ENCODE measurements around the gene SPTA1. TPM values are rescaled to one million over a fixed set of nuclear protein-coding genes. Genes with fewer than 3 reads are reported as not detected.

Gene SPTA1
- total and polyA plus RNA-seq, 10 donors, result 0.05 to 32.6 (median 2.0) TPM

- no peaks in the 10 kb centered on the region for H3K4me1 ChIP-seq
- H3K9me3 ChIP-seq, result no peaks in the 10 kb centered on the region
- H3K4me3 ChIP-seq, result no peak overlapping the region
- H3K36me3 ChIP-seq, result no peaks in the 10 kb centered on the region
- intact Hi-C loops (cut with DNase I; ENCODE audit: low total_unique reads), result no loop called here
- WGBS, 5 donors, result 57 to 80% (median 77%) methylated on average over 3 of the region's 3 CpGs
- H3K27me3 ChIP-seq (replicated peaks in 1 of 7), result no peaks in the 10 kb centered on the region
- DNase-seq, result no peak
- no peak overlapping the region for H3K27ac ChIP-seq
- no peak for TF ChIP-seq CTCF (IDR thresholded peaks at IDR 0.05 in 8 of 11, conservative IDR thresholded peaks at IDR 0.05 in 3 of 11)
- no peak for TF ChIP-seq POLR2AphosphoS5 (IDR thresholded peaks at IDR 0.05)
- TF ChIP-seq POLR2A (IDR thresholded peaks at IDR 0.05), result no peak
Measured at GRCh38 chr1:158611916-158612315, 74.6 kb downstream of the SPTA1 start.

GRCh38 chr1:158607296-158607695, 79.2 kb downstream of the SPTA1 start:
- no peak for DNase-seq
- H3K27ac ChIP-seq, result no peak overlapping the region
- no peaks in the 10 kb centered on the region for H3K9me3 ChIP-seq
- H3K27me3 ChIP-seq (replicated peaks in 1 of 7), result no peaks in the 10 kb centered on the region
- intact Hi-C loops (cut with DNase I; ENCODE audit: low total_unique reads), result no loop called here
- H3K4me1 ChIP-seq, result no peaks in the 10 kb centered on the region
- H3K4me3 ChIP-seq, result no peak overlapping the region
- TF ChIP-seq CTCF (IDR thresholded peaks at IDR 0.05 in 8 of 11, conservative IDR thresholded peaks at IDR 0.05 in 3 of 11) (no peak), POLR2A (IDR thresholded peaks at IDR 0.05) (no peak), POLR2AphosphoS5 (IDR thresholded peaks at IDR 0.05) (no peak)
- no peaks in the 10 kb centered on the region for H3K36me3 ChIP-seq
- 60 to 85% (median 76%) methylated on average over 1 of the region's 1 CpG for WGBS, 5 donors

GRCh38 chr1:158604968-158605367, 81.5 kb downstream of the SPTA1 start, which contains the start of gene OR10Z1:
Gene OR10Z1 (plus strand): TSS chr1:158605268. CDS start chr1:158606439, 1,171 bp downstream.
- Histone ChIP-seq H3K27me3 (replicated peaks in 1 of 7) (no peaks in the 10 kb centered on the region), H3K36me3 (no peaks in the 10 kb centered on the region), H3K9me3 (peaks cover 0 to 5% (median under 1%) of the 10 kb centered on the region in 8 donors), H3K4me3 (no peak within 1 kb of the TSS), H3K4me1 (no peaks in the 10 kb centered on the region), H3K27ac (no peak within 1 kb of the TSS)
- intact Hi-C loops (cut with DNase I; ENCODE audit: low total_unique reads), result no loop called here
- TF ChIP-seq POLR2AphosphoS5 (IDR thresholded peaks at IDR 0.05) (no peak), CTCF (IDR thresholded peaks at IDR 0.05 in 8 of 11, conservative IDR thresholded peaks at IDR 0.05 in 3 of 11) (no peak), POLR2A (IDR thresholded peaks at IDR 0.05) (no peak)
- 82 to 89% (median 88%) methylated on average over 1 of the region's 1 CpG for WGBS, 5 donors
- DNase-seq, result no peak

GRCh38 chr1:158600735-158601134, 85.8 kb downstream of the SPTA1 start:
- no peaks in the 10 kb centered on the region for H3K4me1 ChIP-seq
- peaks cover 5 to 47% (median 41%) of the 10 kb centered on the region in 8 donors for H3K9me3 ChIP-seq
- intact Hi-C loops (cut with DNase I; ENCODE audit: low total_unique reads), result no loop called here
- H3K36me3 ChIP-seq, result no peaks in the 10 kb centered on the region
- no peak for DNase-seq
- no peaks in the 10 kb centered on the region for H3K27me3 ChIP-seq (replicated peaks in 1 of 7)
- WGBS, 5 donors, result 47 to 99% (median 97%) methylated on average over 2 of the region's 2 CpGs
- no peak for TF ChIP-seq POLR2AphosphoS5 (IDR thresholded peaks at IDR 0.05)
- no peak for TF ChIP-seq CTCF (IDR thresholded peaks at IDR 0.05 in 8 of 11, conservative IDR thresholded peaks at IDR 0.05 in 3 of 11)
- TF ChIP-seq POLR2A (IDR thresholded peaks at IDR 0.05), result no peak
- H3K27ac ChIP-seq, result no peak overlapping the region
- no peak overlapping the region for H3K4me3 ChIP-seq

All from spleen (tissue), 11 donors.